ENCODE results near the gene YIPF1. TPM values are rescaled to one million over a fixed set of nuclear protein-coding genes. Genes with fewer than 3 reads are reported as not detected.

The YIPF1 gene
- total RNA-seq = 13.9 TPM
- long read RNA-seq, transcript YIPF1-201 (11 exons, 1,858 nt) = major isoform, 6 of 26 reads
- long read RNA-seq, partial matches to known transcripts = 0 of 26 reads
- long read RNA-seq, other reads (novel, unspliced or antisense) = 16 of 26 reads

- Histone ChIP-seq H3K27ac (replicated peaks) (peak within 1 kb of the TSS; percentile 83), H3K4me3 (peak within 1 kb of the TSS; percentile 96)
Measured at GRCh38 chr1:53889304-53890298, at the start of gene YIPF1. YIPF1 (minus strand) TSS chr1:53889797; CDS start chr1:53888937, 860 bp downstream.

GRCh38 chr1:53938136-53938830 lies 48.7 kb upstream of the YIPF1 start:
- Histone ChIP-seq H3K9me3 (replicated peaks) (peaks cover 8% of the 10 kb centered on the region), H3K36me3 (peaks cover 5% of the 10 kb centered on the region), H3K27ac (replicated peaks) (no peak overlapping the region), H3K4me1 (no peaks in the 10 kb centered on the region), H3K4me3 (no peak overlapping the region), H3K27me3 (ENCODE audit: low read depth) (no peaks in the 10 kb centered on the region)
- no peak for DNase-seq
- intact Hi-C loops (cut with micrococcal nuclease) = no loop called here
- TF ChIP-seq CTCF (IDR thresholded peaks at IDR 0.05; ENCODE audit: borderline replicate concordance) = no peak

More at GRCh38 chr1:53889304-53890298, at the start of gene YIPF1:
- no peak for TF ChIP-seq CTCF (IDR thresholded peaks at IDR 0.05; ENCODE audit: borderline replicate concordance)
- intact Hi-C loops (cut with micrococcal nuclease) = no loop called here
- Histone ChIP-seq H3K4me1 (peaks cover 19% of the 10 kb centered on the region), H3K36me3 (peaks cover 21% of the 10 kb centered on the region), H3K9me3 (replicated peaks) (no peaks in the 10 kb centered on the region), H3K27me3 (ENCODE audit: low read depth) (no peaks in the 10 kb centered on the region)
- peak; percentile 91 for DNase-seq

GRCh38 chr1:53936430-53936829 lies 46.8 kb upstream of the YIPF1 start:
- no peaks in the 10 kb centered on the region for H3K4me1 ChIP-seq
- no peak for TF ChIP-seq CTCF (IDR thresholded peaks at IDR 0.05; ENCODE audit: borderline replicate concordance)
- no peaks in the 10 kb centered on the region for H3K27me3 ChIP-seq (ENCODE audit: low read depth)
- H3K9me3 ChIP-seq (replicated peaks) = peaks cover 18% of the 10 kb centered on the region
- intact Hi-C loops (cut with micrococcal nuclease) = no loop called here
- no peak overlapping the region for H3K4me3 ChIP-seq
- DNase-seq = no peak
- no peak overlapping the region for H3K27ac ChIP-seq (replicated peaks)
- H3K36me3 ChIP-seq = peaks cover 8% of the 10 kb centered on the region

- intact Hi-C loops (cut with micrococcal nuclease) = no loop called here
- Histone ChIP-seq H3K27ac (replicated peaks) (no peak overlapping the region), H3K4me1 (no peaks in the 10 kb centered on the region), H3K36me3 (peaks cover 14% of the 10 kb centered on the region), H3K27me3 (ENCODE audit: low read depth) (no peaks in the 10 kb centered on the region), H3K9me3 (replicated peaks) (peaks cover 18% of the 10 kb centered on the region), H3K4me3 (no peak overlapping the region)
- DNase-seq = no peak
- no peak for TF ChIP-seq CTCF (IDR thresholded peaks at IDR 0.05; ENCODE audit: borderline replicate concordance)
Measured at GRCh38 chr1:53934170-53934765, 44.7 kb upstream of the YIPF1 start.

GRCh38 chr1:53931523-53931922 lies 41.9 kb upstream of the YIPF1 start:
- intact Hi-C loops (cut with micrococcal nuclease) = no loop called here
- Histone ChIP-seq H3K4me3 (no peak overlapping the region), H3K27me3 (ENCODE audit: low read depth) (no peaks in the 10 kb centered on the region), H3K27ac (replicated peaks) (no peak overlapping the region), H3K36me3 (peaks cover 39% of the 10 kb centered on the region), H3K9me3 (replicated peaks) (peaks cover 18% of the 10 kb centered on the region), H3K4me1 (no peaks in the 10 kb centered on the region)
- TF ChIP-seq CTCF (IDR thresholded peaks at IDR 0.05; ENCODE audit: borderline replicate concordance) = no peak
- DNase-seq = no peak
